IgD-negative memory B cell (primary cell): Measurements from ENCODE around the gene TEX2. TPM values are rescaled to one million over a fixed set of nuclear protein-coding genes. Genes with fewer than 3 reads are reported as not detected.

Experiments
- H3K27ac Mint-ChIP-seq, 3 donors: one replicate each; pipeline ENCODE4 v1.8.0; 2020 to 2022; ENCODE audit warnings: mild to moderate bottlenecking in 3 of 3, mixed read lengths in 3 of 3, moderate library complexity in 1 of 3
- H3K27me3 Mint-ChIP-seq: one replicate; pipeline ENCODE4 v1.8.0; 2021; ENCODE audit warnings: mixed read lengths
- H3K36me3 Mint-ChIP-seq: one replicate; pipeline ENCODE4 v1.8.0; 2020; ENCODE audit warnings: mild to moderate bottlenecking, mixed read lengths
- H3K4me1 Mint-ChIP-seq, 3 donors: one replicate each; pipeline ENCODE4 v1.8.0; 2020 to 2022; ENCODE audit warnings: mixed read lengths in 3 of 3, mild to moderate bottlenecking in 1 of 3
- H3K4me3 Mint-ChIP-seq, 4 donors: one replicate each; pipeline ENCODE4 v1.8.0; 2020 to 2022; ENCODE audit warnings: mild to moderate bottlenecking in 4 of 4, mixed read lengths in 4 of 4, moderate library complexity in 3 of 4
- H3K9me3 Mint-ChIP-seq, 3 donors: one replicate each; pipeline ENCODE4 v1.8.0; 2020 to 2021; ENCODE audit warnings: mixed read lengths in 3 of 3, mild to moderate bottlenecking in 1 of 3
- polyA plus RNA-seq: library from polyadenylated mRNA; unstranded; fragments of 300-500 nt; fragmentation: Illumina TruSeq; gene quantifications from one replicate; pipeline ENCODE4 v1.2.3, GENCODE V29; 2021

Gene TEX2
- polyA plus RNA-seq, 1 donor from 2014 or later: 2.8 TPM

DNA sequence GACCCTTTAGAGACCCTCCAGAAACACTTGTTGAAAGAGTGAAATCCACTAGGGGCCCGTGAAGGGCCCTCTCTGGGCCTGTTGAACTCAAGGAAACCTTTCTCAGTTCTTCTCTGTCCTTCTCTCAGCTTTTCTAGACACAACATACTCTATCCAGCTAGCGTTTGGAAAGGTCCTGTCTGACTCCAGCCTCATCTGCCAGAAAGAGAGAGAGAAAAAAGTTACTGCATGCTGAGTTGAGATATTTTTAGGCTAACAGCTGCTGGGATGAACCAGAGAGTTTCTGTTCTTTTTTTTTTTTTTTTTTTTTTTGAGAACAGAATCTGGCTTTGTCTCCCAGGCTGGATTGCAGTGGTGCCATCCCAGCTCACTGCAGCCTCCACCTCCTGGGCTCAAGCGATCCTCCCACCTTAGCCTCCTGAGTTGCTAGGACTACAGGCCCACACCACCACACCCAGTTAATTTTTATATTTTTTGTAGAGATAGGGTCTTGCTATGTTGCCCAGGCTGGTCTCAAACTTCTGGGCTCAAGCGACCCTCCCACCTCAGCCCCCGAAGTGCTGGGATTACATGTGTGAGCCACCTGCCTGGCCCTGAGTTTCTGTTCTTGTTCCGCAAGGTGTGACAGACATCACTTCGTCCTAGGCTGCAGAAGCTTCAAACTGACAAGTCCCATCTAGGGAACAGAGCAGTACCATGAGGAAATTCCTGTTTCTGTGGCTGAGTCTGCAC is 14.9 kb upstream of the TEX2 start:
- Mint-ChIP-seq H3K36me3 (no peaks in the 10 kb centered on the region), H3K4me1 (peaks cover 0 to 8% (median 0%) of the 10 kb centered on the region in 3 donors), H3K4me3 (peak overlapping the region in 1 of 4 donors; percentile 70), H3K27me3 (no peaks in the 10 kb centered on the region), H3K27ac (peak overlapping the region in 1 of 3 donors; percentile 94), H3K9me3 (no peaks in the 10 kb centered on the region)

DNA sequence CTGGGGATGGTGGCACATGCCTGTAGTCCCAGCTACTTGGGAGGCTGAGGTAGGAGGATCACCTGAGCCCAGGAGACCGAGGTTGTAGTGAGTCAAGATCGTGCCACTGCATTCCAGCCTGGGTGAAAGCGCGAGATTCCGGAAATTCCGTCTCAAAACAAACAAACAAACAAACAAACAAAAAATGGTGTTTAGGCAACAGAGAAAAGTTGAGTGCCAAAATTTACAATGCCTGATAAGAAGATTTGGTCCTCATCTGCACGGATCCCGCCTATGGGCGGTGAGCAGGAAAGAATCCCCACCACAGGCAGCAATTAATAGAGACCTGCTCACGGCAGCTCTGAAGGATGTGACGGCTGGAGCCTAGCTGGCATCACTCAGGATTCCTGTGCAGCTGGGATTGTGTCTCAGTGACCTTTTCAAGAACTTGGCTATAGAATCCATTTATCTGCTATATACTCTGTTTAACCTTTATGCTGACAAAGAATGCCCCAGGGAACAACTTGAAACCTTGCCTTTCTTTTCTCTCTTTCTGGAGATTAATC is 14.0 kb upstream of the TEX2 start:
- H3K27me3 Mint-ChIP-seq: no peaks in the 10 kb centered on the region
- peak overlapping the region in 1 of 3 donors; percentile 94 for H3K27ac Mint-ChIP-seq
- H3K9me3 Mint-ChIP-seq: peaks cover 0 to 2% (median under 1%) of the 10 kb centered on the region in 3 donors
- H3K4me1 Mint-ChIP-seq: peaks cover 0 to 8% (median 0%) of the 10 kb centered on the region in 3 donors
- no peaks in the 10 kb centered on the region for H3K36me3 Mint-ChIP-seq
- no peak overlapping the region for H3K4me3 Mint-ChIP-seq

DNA sequence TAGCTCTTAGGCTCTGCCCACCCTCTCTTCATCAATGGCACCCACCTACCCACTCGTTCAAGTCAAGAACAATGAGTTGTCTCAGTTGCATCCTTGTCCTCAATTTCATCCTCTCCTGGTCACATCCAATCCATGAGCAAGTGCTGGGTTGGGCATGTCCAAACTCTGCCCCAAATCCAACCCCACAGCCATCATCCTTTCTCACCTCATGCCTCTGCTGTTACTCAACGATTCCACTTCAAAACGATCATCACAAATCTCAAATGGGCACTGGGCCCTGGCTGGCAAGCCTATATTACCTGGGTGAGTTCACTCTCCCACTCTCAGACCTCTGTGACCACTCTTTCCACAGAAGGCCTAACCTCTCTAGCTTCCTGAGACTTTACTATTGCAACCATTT is 12.0 kb upstream of the TEX2 start:
- H3K36me3 Mint-ChIP-seq: no peaks in the 10 kb centered on the region
- H3K9me3 Mint-ChIP-seq: peaks cover 0 to 9% (median 6%) of the 10 kb centered on the region in 3 donors
- H3K4me1 Mint-ChIP-seq: peaks cover 8 to 18% (median 10%) of the 10 kb centered on the region in 3 donors
- no peak overlapping the region for H3K4me3 Mint-ChIP-seq
- no peaks in the 10 kb centered on the region for H3K27me3 Mint-ChIP-seq
- no peak overlapping the region for H3K27ac Mint-ChIP-seq

- Mint-ChIP-seq H3K27me3 (peaks cover 3% of the 10 kb centered on the region), H3K36me3 (peaks cover 3% of the 10 kb centered on the region), H3K9me3 (peaks cover 0 to 9% (median 6%) of the 10 kb centered on the region in 3 donors), H3K4me1 (peaks cover 10 to 14% (median 12%) of the 10 kb centered on the region in 3 donors), H3K4me3 (no peak overlapping the region), H3K27ac (peak overlapping the region in 1 of 3 donors; percentile 67)
Measured at GRCh38 chr17:64273006-64273405, 9.9 kb upstream of the TEX2 start.

DNA sequence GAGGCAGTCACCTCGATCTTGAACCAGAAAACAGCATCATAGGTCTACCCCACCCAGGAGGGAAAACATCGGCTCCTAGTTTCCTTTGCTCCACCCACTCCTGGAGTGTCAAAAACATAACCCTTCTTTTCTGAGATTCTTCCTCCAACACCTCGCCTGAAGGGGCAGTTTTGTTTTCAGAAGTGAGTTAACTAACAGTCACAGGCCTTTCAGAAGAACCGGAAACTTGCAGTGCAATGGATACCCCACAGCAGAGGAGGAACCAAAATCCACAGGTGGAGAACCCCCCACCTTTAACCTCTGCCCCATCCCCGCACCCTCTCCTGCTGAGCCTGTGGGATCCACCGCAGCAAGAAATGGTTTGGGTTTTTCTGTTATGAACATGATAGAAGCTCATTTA is 7.8 kb upstream of the TEX2 start:
- Mint-ChIP-seq H3K4me3 (peak overlapping the region in 3 of 4 donors; percentile 16 to 49 (median 34)), H3K36me3 (peaks cover 3% of the 10 kb centered on the region), H3K4me1 (peaks cover 10 to 12% (median 12%) of the 10 kb centered on the region in 3 donors), H3K27me3 (peaks cover 3% of the 10 kb centered on the region), H3K27ac (peak overlapping the region in 1 of 3 donors; percentile 67), H3K9me3 (peaks cover 0 to 9% (median 6%) of the 10 kb centered on the region in 3 donors)

DNA sequence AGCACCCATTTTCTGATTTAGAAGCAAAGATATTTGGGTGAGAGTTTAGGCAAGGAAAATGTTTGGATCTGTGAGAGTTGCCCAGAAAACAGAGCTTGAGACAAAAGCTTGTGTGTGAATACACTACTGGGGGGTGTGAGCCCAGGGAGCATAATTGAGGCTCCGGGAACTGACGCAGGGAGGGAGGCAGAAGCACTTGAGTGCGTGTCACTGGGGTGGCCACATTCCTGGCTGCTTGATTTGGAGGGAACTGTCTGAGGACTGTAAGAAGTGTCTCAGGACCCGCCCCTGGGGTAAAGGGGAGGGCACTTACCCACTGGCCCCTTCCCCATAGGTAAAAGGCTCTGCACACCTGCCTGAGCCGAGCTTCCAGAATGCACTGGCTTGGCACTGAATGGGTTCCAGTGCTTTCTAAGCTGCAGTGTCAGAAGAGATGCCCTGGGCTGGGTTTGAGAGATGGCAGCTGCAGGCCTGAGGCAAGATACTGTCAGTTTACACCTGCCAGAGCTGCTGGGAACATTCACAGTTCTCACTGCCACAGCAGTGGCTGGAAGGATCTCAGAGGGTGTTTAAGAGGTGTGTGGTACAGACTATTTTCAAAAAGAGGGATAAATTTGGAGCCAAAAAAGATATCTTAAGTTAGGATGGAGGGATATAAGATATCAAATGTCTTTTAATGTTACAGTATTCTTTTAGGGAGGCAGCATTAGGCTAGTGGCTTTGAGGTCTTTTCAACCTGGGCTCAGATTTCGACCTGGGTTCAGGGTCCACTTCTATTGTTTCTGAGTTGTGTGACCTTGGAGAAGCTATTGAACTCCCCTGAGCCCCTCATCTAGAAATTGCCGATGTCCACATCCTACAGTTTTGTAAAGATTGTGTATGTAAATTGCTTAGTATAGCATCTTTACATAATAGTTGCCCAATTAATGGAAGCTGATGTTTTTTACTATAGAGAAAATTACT is 6.9 kb upstream of the TEX2 start:
- peak overlapping the region in 2 of 4 donors; percentile 16 to 38 for H3K4me3 Mint-ChIP-seq
- H3K9me3 Mint-ChIP-seq: peaks cover 0 to 9% (median 6%) of the 10 kb centered on the region in 3 donors
- no peak overlapping the region for H3K27ac Mint-ChIP-seq
- H3K27me3 Mint-ChIP-seq: peaks cover 3% of the 10 kb centered on the region
- peaks cover 10 to 12% (median 12%) of the 10 kb centered on the region in 3 donors for H3K4me1 Mint-ChIP-seq
- peaks cover 3% of the 10 kb centered on the region for H3K36me3 Mint-ChIP-seq

- Mint-ChIP-seq H3K27ac (peak overlapping the region in 1 of 3 donors; percentile 47), H3K27me3 (peaks cover 3% of the 10 kb centered on the region), H3K4me1 (peaks cover 18 to 28% (median 18%) of the 10 kb centered on the region in 3 donors), H3K9me3 (no peaks in the 10 kb centered on the region), H3K4me3 (peak overlapping the region in 2 of 4 donors; percentile 58 to 93), H3K36me3 (peaks cover 5% of the 10 kb centered on the region)
Measured at GRCh38 chr17:64264891-64265290, 1.8 kb upstream of the TEX2 start.

DNA sequence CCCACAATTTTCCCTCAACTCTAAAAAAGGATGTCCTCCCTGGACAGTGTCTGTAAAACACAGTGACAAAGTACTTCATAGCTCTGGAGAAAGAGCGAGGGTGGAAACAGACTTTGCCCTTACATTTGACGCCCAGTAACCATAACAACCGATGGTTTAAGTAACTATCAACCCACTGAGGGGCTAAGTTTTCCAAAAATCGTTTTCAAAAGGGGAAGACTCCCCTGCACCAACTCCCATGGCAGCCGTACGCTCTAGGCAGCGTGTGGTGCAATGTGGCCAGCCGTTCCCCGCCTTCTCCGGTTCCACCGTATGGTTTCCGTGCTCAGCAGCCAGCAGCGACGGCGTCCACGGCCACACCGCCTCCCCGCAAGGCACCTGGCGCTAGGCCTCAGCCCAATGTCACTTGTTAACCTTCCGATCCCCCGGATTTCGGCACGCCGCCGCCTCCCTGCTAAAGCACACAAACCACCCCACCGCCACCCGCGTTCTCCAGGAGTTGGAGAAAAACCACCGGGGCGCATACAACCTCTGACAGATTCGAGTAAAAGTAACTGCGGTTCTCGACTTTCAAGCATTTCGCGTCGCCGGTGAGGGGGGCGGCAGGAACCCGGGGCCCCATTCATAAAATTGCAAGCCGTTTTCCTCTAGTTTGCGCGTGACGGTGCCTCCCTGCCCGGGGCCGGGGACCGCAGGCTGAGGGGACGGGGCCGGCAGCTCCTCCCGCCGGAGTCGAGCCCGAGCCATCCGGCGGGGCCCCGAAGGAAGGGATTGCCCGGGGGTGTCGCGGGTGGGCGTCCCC is 661 bp downstream of the TEX2 start:
- H3K4me1 Mint-ChIP-seq: peaks cover 15 to 28% (median 16%) of the 10 kb centered on the region in 3 donors
- peak overlapping the region; percentile 69 to 91 (median 73) for H3K27ac Mint-ChIP-seq
- peak overlapping the region; percentile 90 to 97 (median 94) for H3K4me3 Mint-ChIP-seq
- H3K36me3 Mint-ChIP-seq: peaks cover 1% of the 10 kb centered on the region
- H3K27me3 Mint-ChIP-seq: no peaks in the 10 kb centered on the region
- no peaks in the 10 kb centered on the region for H3K9me3 Mint-ChIP-seq

GRCh38 chr17:64261417-64262145 is 1.5 kb downstream of the TEX2 start:
- Mint-ChIP-seq H3K27me3 (no peaks in the 10 kb centered on the region), H3K27ac (peak overlapping the region in 2 of 3 donors; percentile 69 to 72), H3K4me3 (peak overlapping the region; percentile 90 to 97 (median 94)), H3K9me3 (no peaks in the 10 kb centered on the region), H3K4me1 (peaks cover 15 to 28% (median 18%) of the 10 kb centered on the region in 3 donors), H3K36me3 (peaks cover 1% of the 10 kb centered on the region)

DNA sequence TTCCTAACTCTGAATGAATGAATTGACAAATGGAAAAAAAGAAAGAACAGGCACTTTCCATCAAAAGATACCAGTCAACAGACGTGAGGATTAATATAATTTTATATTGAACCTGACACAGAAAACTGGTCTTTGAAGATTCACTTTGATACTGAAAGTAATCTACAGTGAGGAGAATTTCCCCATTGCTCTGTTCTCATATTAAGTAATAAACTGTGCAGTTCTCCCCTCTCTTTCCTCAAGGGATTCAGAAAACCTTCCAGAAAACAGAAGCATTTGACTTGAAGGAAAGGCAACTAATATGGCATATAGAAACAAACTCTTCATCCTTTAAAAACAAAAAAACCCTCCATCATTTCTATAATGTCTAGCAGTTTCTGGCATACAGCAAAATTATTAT is 2.2 kb downstream of the TEX2 start:
- Mint-ChIP-seq H3K4me1 (peaks cover 15 to 28% (median 18%) of the 10 kb centered on the region in 3 donors), H3K9me3 (no peaks in the 10 kb centered on the region), H3K36me3 (peaks cover 1% of the 10 kb centered on the region), H3K4me3 (peak overlapping the region in 1 of 4 donors; percentile 93), H3K27me3 (no peaks in the 10 kb centered on the region), H3K27ac (no peak overlapping the region)

- no peaks in the 10 kb centered on the region for H3K9me3 Mint-ChIP-seq
- peak overlapping the region in 1 of 4 donors; percentile 50 for H3K4me3 Mint-ChIP-seq
Measured at GRCh38 chr17:64259922-64260321, 3.1 kb downstream of the TEX2 start.

GRCh38 chr17:64259426-64259825 is 3.6 kb downstream of the TEX2 start:
- peaks cover 15 to 28% (median 18%) of the 10 kb centered on the region in 3 donors for H3K4me1 Mint-ChIP-seq
- no peak overlapping the region for H3K27ac Mint-ChIP-seq
- H3K4me3 Mint-ChIP-seq: peak overlapping the region in 1 of 4 donors; percentile 50

More at GRCh38 chr17:64259922-64260321, 3.1 kb downstream of the TEX2 start:
- Mint-ChIP-seq H3K36me3 (peaks cover 1% of the 10 kb centered on the region), H3K4me1 (peaks cover 15 to 28% (median 18%) of the 10 kb centered on the region in 3 donors), H3K27me3 (no peaks in the 10 kb centered on the region), H3K27ac (no peak overlapping the region)

More at GRCh38 chr17:64259426-64259825, 3.6 kb downstream of the TEX2 start:
- Mint-ChIP-seq H3K36me3 (peaks cover 1% of the 10 kb centered on the region), H3K27me3 (no peaks in the 10 kb centered on the region), H3K9me3 (no peaks in the 10 kb centered on the region)
